ENCODE results near the gene TBL3. TPM values are rescaled to one million over a fixed set of nuclear protein-coding genes. Genes with fewer than 3 reads are reported as not detected.

TBL3 gene
- total RNA-seq: 10 to 100 TPM; 12.9 to 31.4 TPM
- polyA plus RNA-seq (ENCODE audit: insufficient read length in 2 of 2): 10 to 100 TPM; 32.1 to 39.0 TPM
- long read RNA-seq, donor 1, full-length matches to known transcripts: 6 of 6 reads
- long read RNA-seq, donor 1, partial matches to known transcripts: 0 of 6 reads
- long read RNA-seq, donor 1, other reads (novel, unspliced or antisense): 0 of 6 reads
- long read RNA-seq, donor 2, full-length matches to known transcripts: 3 of 3 reads
- long read RNA-seq, donor 2, partial matches to known transcripts: 0 of 3 reads
- long read RNA-seq, donor 2, other reads (novel, unspliced or antisense): 0 of 3 reads
- long read RNA-seq, donor 3, full-length matches to known transcripts: 3 of 3 reads
- long read RNA-seq, donor 3, partial matches to known transcripts: 0 of 3 reads
- long read RNA-seq, donor 3, other reads (novel, unspliced or antisense): 0 of 3 reads
- long read RNA-seq, donor 4, full-length matches to known transcripts: 5 of 5 reads
- long read RNA-seq, donor 4, partial matches to known transcripts: 0 of 5 reads
- long read RNA-seq, donor 4, other reads (novel, unspliced or antisense): 0 of 5 reads

- H3K9me3 ChIP-seq (ENCODE audit: control insufficient read depth, insufficient read depth, low read length): no peaks in the 10 kb centered on the region
- DNase-seq (ENCODE audit: low read depth in 4 of 6, low spot score in 6 of 6): peak; percentile 88 to 98 (median 95)
- peaks cover 3% of the 10 kb centered on the region for H3K27me3 ChIP-seq (ENCODE audit: control insufficient read depth, insufficient read depth, low read length)
- WGBS (ENCODE audit: insufficient coverage): under 1% methylated on average over 77 of the region's 78 CpGs
- peak within 1 kb of the TSS; percentile 96 for H3K4me3 ChIP-seq (ENCODE audit: low read depth, low read length)
- peak within 1 kb of the TSS; percentile 96 for H3K27ac ChIP-seq (ENCODE audit: low read depth, low read length)
- H3K4me1 ChIP-seq (ENCODE audit: control insufficient read depth, insufficient read depth, low read length): peaks cover 29% of the 10 kb centered on the region
- H3K36me3 ChIP-seq (ENCODE audit: control insufficient read depth, insufficient read depth, low read length): peaks cover 48% of the 10 kb centered on the region
These were observed at the start of gene TBL3 for GRCh38 chr16:1971796-1972489. TBL3 (plus strand) TSS chr16:1972053; CDS start chr16:1972165, 112 bp downstream.

- no peaks in the 10 kb centered on the region for H3K36me3 ChIP-seq (ENCODE audit: control insufficient read depth, insufficient read depth, low read length)
- no peak for DNase-seq (ENCODE audit: low read depth in 4 of 6, low spot score in 6 of 6)
- H3K4me1 ChIP-seq (ENCODE audit: control insufficient read depth, insufficient read depth, low read length): peaks cover 21% of the 10 kb centered on the region
- no peak overlapping the region for H3K4me3 ChIP-seq (ENCODE audit: low read depth, low read length)
- WGBS (ENCODE audit: insufficient coverage): 90% methylated on average over 8 of the region's 8 CpGs
- H3K9me3 ChIP-seq (ENCODE audit: control insufficient read depth, insufficient read depth, low read length): no peaks in the 10 kb centered on the region
- no peak overlapping the region for H3K27ac ChIP-seq (ENCODE audit: low read depth, low read length)
- H3K27me3 ChIP-seq (ENCODE audit: control insufficient read depth, insufficient read depth, low read length): peaks cover 68% of the 10 kb centered on the region
These were observed 49.5 kb upstream of the TBL3 start for GRCh38 chr16:1922357-1922756.

- no peak overlapping the region for H3K27ac ChIP-seq (ENCODE audit: low read depth, low read length)
- DNase-seq (ENCODE audit: low read depth in 4 of 6, low spot score in 6 of 6): no peak
- peaks cover 62% of the 10 kb centered on the region for H3K27me3 ChIP-seq (ENCODE audit: control insufficient read depth, insufficient read depth, low read length)
- H3K36me3 ChIP-seq (ENCODE audit: control insufficient read depth, insufficient read depth, low read length): no peaks in the 10 kb centered on the region
- no peak overlapping the region for H3K4me3 ChIP-seq (ENCODE audit: low read depth, low read length)
- 9% methylated on average over 15 of the region's 24 CpGs for WGBS (ENCODE audit: insufficient coverage)
- peaks cover 16% of the 10 kb centered on the region for H3K4me1 ChIP-seq (ENCODE audit: control insufficient read depth, insufficient read depth, low read length)
- no peaks in the 10 kb centered on the region for H3K9me3 ChIP-seq (ENCODE audit: control insufficient read depth, insufficient read depth, low read length)
These were observed 48.4 kb upstream of the TBL3 start for GRCh38 chr16:1923299-1924034.

- DNase-seq (ENCODE audit: low read depth in 4 of 6, low spot score in 6 of 6): no peak
- peaks cover 56% of the 10 kb centered on the region for H3K27me3 ChIP-seq (ENCODE audit: control insufficient read depth, insufficient read depth, low read length)
- peaks cover 13% of the 10 kb centered on the region for H3K4me1 ChIP-seq (ENCODE audit: control insufficient read depth, insufficient read depth, low read length)
- H3K9me3 ChIP-seq (ENCODE audit: control insufficient read depth, insufficient read depth, low read length): no peaks in the 10 kb centered on the region
- H3K36me3 ChIP-seq (ENCODE audit: control insufficient read depth, insufficient read depth, low read length): no peaks in the 10 kb centered on the region
- H3K4me3 ChIP-seq (ENCODE audit: low read depth, low read length): no peak overlapping the region
- 76% methylated on average over 5 of the region's 5 CpGs for WGBS (ENCODE audit: insufficient coverage)
- no peak overlapping the region for H3K27ac ChIP-seq (ENCODE audit: low read depth, low read length)
These were observed 47.8 kb upstream of the TBL3 start for GRCh38 chr16:1924095-1924494.

GRCh38 chr16:1926271-1926670, 45.6 kb upstream of the TBL3 start:
- WGBS (ENCODE audit: insufficient coverage): 50% methylated on average over 6 of the region's 11 CpGs
- H3K4me1 ChIP-seq (ENCODE audit: control insufficient read depth, insufficient read depth, low read length): peaks cover 18% of the 10 kb centered on the region
- no peak for DNase-seq (ENCODE audit: low read depth in 4 of 6, low spot score in 6 of 6)
- peaks cover 34% of the 10 kb centered on the region for H3K27me3 ChIP-seq (ENCODE audit: control insufficient read depth, insufficient read depth, low read length)
- H3K4me3 ChIP-seq (ENCODE audit: low read depth, low read length): no peak overlapping the region
- no peak overlapping the region for H3K27ac ChIP-seq (ENCODE audit: low read depth, low read length)
- no peaks in the 10 kb centered on the region for H3K9me3 ChIP-seq (ENCODE audit: control insufficient read depth, insufficient read depth, low read length)
- no peaks in the 10 kb centered on the region for H3K36me3 ChIP-seq (ENCODE audit: control insufficient read depth, insufficient read depth, low read length)

- WGBS (ENCODE audit: insufficient coverage): 13% methylated on average over 6 of the region's 11 CpGs
- H3K27me3 ChIP-seq (ENCODE audit: control insufficient read depth, insufficient read depth, low read length): peaks cover 6% of the 10 kb centered on the region
- peak overlapping the region; percentile 33 for H3K4me3 ChIP-seq (ENCODE audit: low read depth, low read length)
- H3K9me3 ChIP-seq (ENCODE audit: control insufficient read depth, insufficient read depth, low read length): no peaks in the 10 kb centered on the region
- DNase-seq (ENCODE audit: low read depth in 4 of 6, low spot score in 6 of 6): peak in 2 of 6 donors; percentile 32 to 50
- peaks cover 12% of the 10 kb centered on the region for H3K4me1 ChIP-seq (ENCODE audit: control insufficient read depth, insufficient read depth, low read length)
- H3K27ac ChIP-seq (ENCODE audit: low read depth, low read length): no peak overlapping the region
- H3K36me3 ChIP-seq (ENCODE audit: control insufficient read depth, insufficient read depth, low read length): no peaks in the 10 kb centered on the region
These were observed 42.7 kb upstream of the TBL3 start for GRCh38 chr16:1929105-1929504.

GRCh38 chr16:1929578-1930337, 42.1 kb upstream of the TBL3 start:
- Histone ChIP-seq H3K27ac (ENCODE audit: low read depth, low read length) (no peak overlapping the region), H3K4me1 (ENCODE audit: control insufficient read depth, insufficient read depth, low read length) (peaks cover 12% of the 10 kb centered on the region), H3K36me3 (ENCODE audit: control insufficient read depth, insufficient read depth, low read length) (no peaks in the 10 kb centered on the region), H3K4me3 (ENCODE audit: low read depth, low read length) (peak overlapping the region; percentile 33), H3K9me3 (ENCODE audit: control insufficient read depth, insufficient read depth, low read length) (no peaks in the 10 kb centered on the region), H3K27me3 (ENCODE audit: control insufficient read depth, insufficient read depth, low read length) (no peaks in the 10 kb centered on the region)
- peak; percentile 29 to 94 (median 74) for DNase-seq (ENCODE audit: low read depth in 4 of 6, low spot score in 6 of 6)
- whole genome bisulfite sequencing (ENCODE audit: insufficient coverage): 14% methylated on average over 56 of the region's 70 CpGs

- Histone ChIP-seq H3K27me3 (ENCODE audit: control insufficient read depth, insufficient read depth, low read length) (no peaks in the 10 kb centered on the region), H3K27ac (ENCODE audit: low read depth, low read length) (no peak overlapping the region), H3K9me3 (ENCODE audit: control insufficient read depth, insufficient read depth, low read length) (no peaks in the 10 kb centered on the region), H3K4me3 (ENCODE audit: low read depth, low read length) (no peak overlapping the region), H3K36me3 (ENCODE audit: control insufficient read depth, insufficient read depth, low read length) (no peaks in the 10 kb centered on the region), H3K4me1 (ENCODE audit: control insufficient read depth, insufficient read depth, low read length) (peaks cover 12% of the 10 kb centered on the region)
- WGBS (ENCODE audit: insufficient coverage): 80% methylated on average over 5 of the region's 10 CpGs
- no peak for DNase-seq (ENCODE audit: low read depth in 4 of 6, low spot score in 6 of 6)
These were observed 41.5 kb upstream of the TBL3 start for GRCh38 chr16:1930338-1930720.
